Measurements from ENCODE around the gene IGSF8.
A peak's percentile ranks its signal among the peaks of the same experiment; 100 is the strongest.

The IGSF8 gene

DNA sequence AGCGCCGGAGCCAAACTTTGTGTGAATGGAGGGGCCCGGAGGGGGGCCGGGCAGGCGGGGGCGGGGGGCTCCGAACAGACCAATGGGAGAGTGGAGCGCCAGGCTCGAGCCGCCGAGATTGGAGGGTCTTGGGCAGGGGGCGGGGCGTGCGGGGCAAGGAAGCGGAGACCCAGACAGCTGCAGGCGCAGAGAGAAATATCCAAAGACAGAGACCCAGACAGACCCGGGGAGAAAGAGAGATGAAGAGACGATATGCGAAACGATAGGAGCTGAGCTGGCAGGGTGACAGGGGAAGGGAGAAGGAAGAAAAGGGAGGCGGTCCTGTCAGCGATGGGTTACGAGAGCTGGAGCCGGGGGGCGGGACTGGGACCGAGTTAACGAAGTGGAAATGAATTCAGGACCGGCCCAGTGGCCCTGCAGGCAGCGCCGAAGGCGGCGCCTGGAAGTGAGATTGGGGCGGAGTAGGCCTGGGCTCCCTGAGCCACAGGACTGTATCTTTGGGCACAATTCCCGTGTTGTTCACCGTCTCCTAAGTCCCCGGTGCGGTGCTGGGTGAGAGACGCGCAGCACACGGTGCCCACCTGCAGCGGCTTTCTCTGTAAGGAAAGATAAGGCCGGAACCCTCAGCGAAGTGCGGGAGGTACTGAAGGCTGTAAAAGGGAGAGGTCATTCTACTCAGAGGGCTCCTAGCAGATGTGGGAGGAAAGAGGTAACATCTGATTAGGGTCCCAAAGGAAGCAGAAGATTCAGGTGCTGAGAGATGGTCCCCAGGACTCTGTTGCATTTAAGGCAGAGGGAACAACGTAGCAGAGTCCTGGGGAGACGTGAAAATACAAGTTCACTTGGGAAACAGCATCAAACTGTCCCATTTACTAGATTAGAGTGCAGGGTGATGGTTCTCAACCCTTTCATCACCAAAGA, 27.9 kb downstream of the IGSF8 start:
- peaks cover 6% of the 10 kb centered on the region for H3K27me3 ChIP-seq (replicated peaks; ENCODE audit: control insufficient read depth, insufficient read depth, low read length, poor library complexity, severe bottlenecking)
- peaks cover 9% of the 10 kb centered on the region for H3K4me1 ChIP-seq (ENCODE audit: control insufficient read depth, insufficient read depth, low read length, poor library complexity, severe bottlenecking)
- peak overlapping the region; percentile 56 for H3K4me3 ChIP-seq (ENCODE audit: insufficient read depth, low read depth, low read length, poor library complexity, severe bottlenecking)
- no peaks in the 10 kb centered on the region for H3K36me3 ChIP-seq (ENCODE audit: control insufficient read depth, insufficient read depth, low read length)
- peak; percentile 20 to 54 (median 37) for DNase-seq
- H3K9me3 ChIP-seq (ENCODE audit: control insufficient read depth, low read length): no peaks in the 10 kb centered on the region
- H3K27ac ChIP-seq (ENCODE audit: insufficient read depth, low read length, poor library complexity, severe bottlenecking): no peak overlapping the region

GRCh38 chr1:160069460-160070231, 28.8 kb downstream of the IGSF8 start, which contains the start of gene KCNJ10:
Gene KCNJ10, minus strand, starts transcription at chr1:160070160. Its CDS starts 27,628 bp downstream, at chr1:160042532.
- no peak within 1 kb of the TSS for H3K27ac ChIP-seq (ENCODE audit: insufficient read depth, low read length, poor library complexity, severe bottlenecking)
- peaks cover 6% of the 10 kb centered on the region for H3K27me3 ChIP-seq (replicated peaks; ENCODE audit: control insufficient read depth, insufficient read depth, low read length, poor library complexity, severe bottlenecking)
- peaks cover 9% of the 10 kb centered on the region for H3K4me1 ChIP-seq (ENCODE audit: control insufficient read depth, insufficient read depth, low read length, poor library complexity, severe bottlenecking)
- H3K4me3 ChIP-seq (ENCODE audit: insufficient read depth, low read depth, low read length, poor library complexity, severe bottlenecking): peak within 1 kb of the TSS; percentile 56
- H3K36me3 ChIP-seq (ENCODE audit: control insufficient read depth, insufficient read depth, low read length): no peaks in the 10 kb centered on the region
- no peak for DNase-seq
- H3K9me3 ChIP-seq (ENCODE audit: control insufficient read depth, low read length): no peaks in the 10 kb centered on the region

DNA sequence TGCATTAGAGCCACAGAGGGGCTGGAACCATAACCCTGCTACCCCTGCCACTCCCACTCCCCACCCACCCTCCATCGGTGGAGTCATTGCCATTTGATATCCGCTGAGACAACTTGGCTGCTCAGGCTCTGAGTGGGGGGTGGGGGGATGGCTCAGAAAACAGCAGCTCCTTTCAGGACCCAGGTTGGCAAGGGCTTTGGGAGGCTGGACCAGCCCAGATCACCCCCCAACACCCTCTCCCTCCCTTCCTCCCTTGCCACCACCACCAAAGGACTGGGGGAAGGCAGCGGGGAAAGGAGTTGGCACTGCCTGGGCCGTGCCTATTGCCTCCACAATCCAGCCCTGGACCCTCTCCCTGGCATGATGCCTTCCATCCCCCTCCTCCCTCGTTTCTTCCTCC, 30.2 kb downstream of the IGSF8 start:
- no peaks in the 10 kb centered on the region for H3K36me3 ChIP-seq (ENCODE audit: control insufficient read depth, insufficient read depth, low read length)
- no peaks in the 10 kb centered on the region for H3K9me3 ChIP-seq (ENCODE audit: control insufficient read depth, low read length)
- DNase-seq: no peak
- H3K27me3 ChIP-seq (replicated peaks; ENCODE audit: control insufficient read depth, insufficient read depth, low read length, poor library complexity, severe bottlenecking): peaks cover 6% of the 10 kb centered on the region
- peaks cover 9% of the 10 kb centered on the region for H3K4me1 ChIP-seq (ENCODE audit: control insufficient read depth, insufficient read depth, low read length, poor library complexity, severe bottlenecking)
- H3K4me3 ChIP-seq (ENCODE audit: insufficient read depth, low read depth, low read length, poor library complexity, severe bottlenecking): no peak overlapping the region
- no peak overlapping the region for H3K27ac ChIP-seq (ENCODE audit: insufficient read depth, low read length, poor library complexity, severe bottlenecking)

- Histone ChIP-seq H3K9me3 (ENCODE audit: control insufficient read depth, low read length) (no peaks in the 10 kb centered on the region), H3K36me3 (ENCODE audit: control insufficient read depth, insufficient read depth, low read length) (no peaks in the 10 kb centered on the region), H3K27me3 (replicated peaks; ENCODE audit: control insufficient read depth, insufficient read depth, low read length, poor library complexity, severe bottlenecking) (peaks cover 6% of the 10 kb centered on the region), H3K4me3 (ENCODE audit: insufficient read depth, low read depth, low read length, poor library complexity, severe bottlenecking) (no peak overlapping the region), H3K4me1 (ENCODE audit: control insufficient read depth, insufficient read depth, low read length, poor library complexity, severe bottlenecking) (peaks cover 9% of the 10 kb centered on the region), H3K27ac (ENCODE audit: insufficient read depth, low read length, poor library complexity, severe bottlenecking) (no peak overlapping the region)
- no peak for DNase-seq
These were observed 31.3 kb downstream of the IGSF8 start for GRCh38 chr1:160066829-160067745.

GRCh38 chr1:160064746-160065145, 33.7 kb downstream of the IGSF8 start:
- DNase-seq: no peak
- no peaks in the 10 kb centered on the region for H3K36me3 ChIP-seq (ENCODE audit: control insufficient read depth, insufficient read depth, low read length)
- no peak overlapping the region for H3K4me3 ChIP-seq (ENCODE audit: insufficient read depth, low read depth, low read length, poor library complexity, severe bottlenecking)
- H3K27ac ChIP-seq (ENCODE audit: insufficient read depth, low read length, poor library complexity, severe bottlenecking): no peak overlapping the region
- no peaks in the 10 kb centered on the region for H3K9me3 ChIP-seq (ENCODE audit: control insufficient read depth, low read length)
- peaks cover 2% of the 10 kb centered on the region for H3K27me3 ChIP-seq (replicated peaks; ENCODE audit: control insufficient read depth, insufficient read depth, low read length, poor library complexity, severe bottlenecking)
- no peaks in the 10 kb centered on the region for H3K4me1 ChIP-seq (ENCODE audit: control insufficient read depth, insufficient read depth, low read length, poor library complexity, severe bottlenecking)

DNA sequence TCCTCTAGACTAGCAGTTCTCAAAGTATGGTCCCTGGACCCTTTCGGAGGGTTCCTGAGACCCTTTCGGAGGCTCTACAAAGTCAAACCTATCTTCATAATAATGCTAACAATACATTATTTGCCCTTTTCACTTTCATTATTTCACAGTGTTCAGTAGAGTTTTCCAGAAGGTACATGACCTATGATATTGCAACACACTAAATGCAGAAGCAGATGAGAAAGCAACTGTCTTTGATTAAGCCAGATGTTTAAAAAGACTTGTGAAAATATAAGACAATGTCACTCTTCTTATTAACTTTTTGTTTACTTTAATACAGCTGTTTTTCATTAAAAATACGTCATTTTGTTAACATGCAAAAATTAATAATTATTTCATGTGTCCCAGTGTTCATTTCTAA, 34.3 kb downstream of the IGSF8 start:
- Histone ChIP-seq H3K4me1 (ENCODE audit: control insufficient read depth, insufficient read depth, low read length, poor library complexity, severe bottlenecking) (no peaks in the 10 kb centered on the region), H3K4me3 (ENCODE audit: insufficient read depth, low read depth, low read length, poor library complexity, severe bottlenecking) (no peak overlapping the region), H3K36me3 (ENCODE audit: control insufficient read depth, insufficient read depth, low read length) (no peaks in the 10 kb centered on the region), H3K27ac (ENCODE audit: insufficient read depth, low read length, poor library complexity, severe bottlenecking) (no peak overlapping the region), H3K27me3 (replicated peaks; ENCODE audit: control insufficient read depth, insufficient read depth, low read length, poor library complexity, severe bottlenecking) (no peaks in the 10 kb centered on the region), H3K9me3 (ENCODE audit: control insufficient read depth, low read length) (no peaks in the 10 kb centered on the region)
- DNase-seq: no peak

DNA sequence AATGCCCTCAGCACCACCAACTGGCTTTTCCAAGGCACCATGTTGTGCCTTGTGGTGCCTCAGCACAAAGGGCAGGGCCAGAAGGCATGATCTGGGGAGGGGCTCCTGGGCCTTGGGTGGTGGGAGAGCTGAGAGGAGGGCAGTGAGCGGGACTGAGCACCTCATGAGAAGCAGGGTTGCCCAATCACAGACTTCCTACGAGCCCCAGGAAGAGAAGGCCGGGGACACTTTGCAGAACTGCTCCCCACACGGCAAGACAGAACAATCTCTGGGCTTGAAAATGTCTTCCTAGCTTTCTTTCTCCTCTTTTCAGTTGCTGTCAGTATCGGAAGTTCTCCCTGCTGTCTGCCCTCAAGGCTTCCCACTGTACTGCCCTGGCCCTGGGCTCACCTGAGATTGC, 35.2 kb downstream of the IGSF8 start:
- Histone ChIP-seq H3K27me3 (replicated peaks; ENCODE audit: control insufficient read depth, insufficient read depth, low read length, poor library complexity, severe bottlenecking) (no peaks in the 10 kb centered on the region), H3K36me3 (ENCODE audit: control insufficient read depth, insufficient read depth, low read length) (no peaks in the 10 kb centered on the region), H3K4me1 (ENCODE audit: control insufficient read depth, insufficient read depth, low read length, poor library complexity, severe bottlenecking) (no peaks in the 10 kb centered on the region), H3K27ac (ENCODE audit: insufficient read depth, low read length, poor library complexity, severe bottlenecking) (no peak overlapping the region), H3K9me3 (ENCODE audit: control insufficient read depth, low read length) (no peaks in the 10 kb centered on the region), H3K4me3 (ENCODE audit: insufficient read depth, low read depth, low read length, poor library complexity, severe bottlenecking) (no peak overlapping the region)
- no peak for DNase-seq

GRCh38 chr1:160062230-160062532, 36.2 kb downstream of the IGSF8 start:
- Histone ChIP-seq H3K36me3 (ENCODE audit: control insufficient read depth, insufficient read depth, low read length) (no peaks in the 10 kb centered on the region), H3K27me3 (replicated peaks; ENCODE audit: control insufficient read depth, insufficient read depth, low read length, poor library complexity, severe bottlenecking) (no peaks in the 10 kb centered on the region), H3K9me3 (ENCODE audit: control insufficient read depth, low read length) (no peaks in the 10 kb centered on the region), H3K27ac (ENCODE audit: insufficient read depth, low read length, poor library complexity, severe bottlenecking) (no peak overlapping the region), H3K4me3 (ENCODE audit: insufficient read depth, low read depth, low read length, poor library complexity, severe bottlenecking) (no peak overlapping the region), H3K4me1 (ENCODE audit: control insufficient read depth, insufficient read depth, low read length, poor library complexity, severe bottlenecking) (no peaks in the 10 kb centered on the region)
- DNase-seq: no peak

DNA sequence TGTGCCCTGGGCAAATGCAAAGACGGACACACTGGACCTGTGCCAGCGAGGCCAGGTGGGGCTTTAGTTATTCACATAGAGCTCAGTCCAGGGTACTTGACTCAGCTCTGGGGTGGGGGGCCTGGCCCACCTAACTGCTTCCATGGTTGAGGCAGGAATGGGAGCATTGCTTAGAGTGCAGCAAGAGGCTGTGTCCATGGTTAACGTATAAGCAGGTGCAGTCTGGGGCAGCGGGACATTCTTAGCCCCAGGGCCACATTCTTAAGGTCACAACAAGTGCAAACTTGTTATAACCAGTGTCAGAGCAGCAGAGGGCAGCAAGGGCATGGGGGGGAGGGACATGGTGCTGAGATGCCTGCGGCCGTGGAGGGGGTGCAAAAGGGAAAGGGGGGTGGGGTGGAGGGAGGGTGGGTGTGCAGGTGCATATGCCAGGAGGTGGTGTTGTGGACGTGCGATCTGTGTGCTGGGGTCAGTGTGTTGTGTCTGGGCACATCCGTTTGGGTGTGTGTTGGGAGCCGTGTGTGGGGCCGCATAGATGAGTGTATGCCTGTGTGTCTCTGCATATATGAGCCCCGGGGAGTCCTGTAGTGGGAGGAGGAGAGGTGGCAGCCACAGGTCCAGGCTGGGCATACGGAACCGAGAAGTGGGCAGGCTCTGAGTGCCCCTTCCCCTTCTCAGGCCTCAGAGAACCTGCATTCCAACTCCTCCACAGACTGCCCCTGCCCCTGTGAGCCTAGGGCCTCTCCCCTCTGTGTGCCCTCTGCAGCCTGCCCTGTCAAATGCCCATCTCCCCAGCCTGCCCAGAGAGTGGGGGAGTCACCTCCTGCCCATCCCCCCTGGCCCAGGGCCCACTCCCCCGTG, 36.8 kb downstream of the IGSF8 start:
- Histone ChIP-seq H3K27ac (ENCODE audit: insufficient read depth, low read length, poor library complexity, severe bottlenecking) (no peak overlapping the region), H3K9me3 (ENCODE audit: control insufficient read depth, low read length) (no peaks in the 10 kb centered on the region), H3K27me3 (replicated peaks; ENCODE audit: control insufficient read depth, insufficient read depth, low read length, poor library complexity, severe bottlenecking) (no peaks in the 10 kb centered on the region), H3K4me3 (ENCODE audit: insufficient read depth, low read depth, low read length, poor library complexity, severe bottlenecking) (no peak overlapping the region), H3K36me3 (ENCODE audit: control insufficient read depth, insufficient read depth, low read length) (no peaks in the 10 kb centered on the region), H3K4me1 (ENCODE audit: control insufficient read depth, insufficient read depth, low read length, poor library complexity, severe bottlenecking) (no peaks in the 10 kb centered on the region)
- no peak for DNase-seq

All from effector memory CD4-positive, alpha-beta T cell (primary cell).